ENCODE measurements around the gene ETS1.

Gene ETS1

GRCh38 chr11:128493570-128493965 lies 93.8 kb downstream of the ETS1 start:
- Histone ChIP-seq H3K27me3 (ENCODE audit: low read depth, low read length) (no peaks in the 10 kb centered on the region), H3K4me2 (ENCODE audit: low read length) (no peak overlapping the region), H3K9ac (ENCODE audit: low read length) (no peak overlapping the region), H3K79me2 (ENCODE audit: low read length) (peaks cover 77% of the 10 kb centered on the region), H3K27ac (ENCODE audit: low read length) (no peak overlapping the region), H4K20me1 (ENCODE audit: insufficient read depth, low read length) (peaks cover 36% of the 10 kb centered on the region), H2AFZ (ENCODE audit: low read depth, low read length) (no peak overlapping the region), H3K4me1 (ENCODE audit: low read length) (peaks cover 65% of the 10 kb centered on the region), H3K4me3 (ENCODE audit: low read length) (no peak overlapping the region), H3K9me3 (ENCODE audit: insufficient read depth, low read length) (no peaks in the 10 kb centered on the region), H3K36me3 (replicated peaks; ENCODE audit: low read depth, low read length) (peaks cover 55% of the 10 kb centered on the region)
- TF ChIP-seq EZH2phosphoT487 (IDR thresholded peaks at IDR 0.05; ENCODE audit: low read depth): no peak
- TF ChIP-seq CTCF (IDR thresholded peaks at IDR 0.05; ENCODE audit: low read depth, low read length): no peak

- Histone ChIP-seq H3K4me2 (ENCODE audit: low read length) (no peak overlapping the region), H3K27me3 (ENCODE audit: low read depth, low read length) (no peaks in the 10 kb centered on the region), H3K4me3 (ENCODE audit: low read length) (no peak overlapping the region), H3K79me2 (ENCODE audit: low read length) (peaks cover 71% of the 10 kb centered on the region), H4K20me1 (ENCODE audit: insufficient read depth, low read length) (peaks cover 32% of the 10 kb centered on the region), H2AFZ (ENCODE audit: low read depth, low read length) (no peak overlapping the region), H3K9me3 (ENCODE audit: insufficient read depth, low read length) (no peaks in the 10 kb centered on the region), H3K36me3 (replicated peaks; ENCODE audit: low read depth, low read length) (peaks cover 60% of the 10 kb centered on the region), H3K9ac (ENCODE audit: low read length) (no peak overlapping the region), H3K27ac (ENCODE audit: low read length) (no peak overlapping the region), H3K4me1 (ENCODE audit: low read length) (peaks cover 60% of the 10 kb centered on the region)
- TF ChIP-seq CTCF (IDR thresholded peaks at IDR 0.05; ENCODE audit: low read depth, low read length) (no peak), EZH2phosphoT487 (IDR thresholded peaks at IDR 0.05; ENCODE audit: low read depth) (no peak)
Measured at GRCh38 chr11:128492903-128493569, 94.3 kb downstream of the ETS1 start.

GRCh38 chr11:128492461-128492860 lies 94.9 kb downstream of the ETS1 start:
- Histone ChIP-seq H3K4me1 (ENCODE audit: low read length) (peaks cover 54% of the 10 kb centered on the region), H3K27me3 (ENCODE audit: low read depth, low read length) (no peaks in the 10 kb centered on the region), H3K4me2 (ENCODE audit: low read length) (no peak overlapping the region), H3K9me3 (ENCODE audit: insufficient read depth, low read length) (no peaks in the 10 kb centered on the region), H2AFZ (ENCODE audit: low read depth, low read length) (no peak overlapping the region), H3K36me3 (replicated peaks; ENCODE audit: low read depth, low read length) (peaks cover 63% of the 10 kb centered on the region), H4K20me1 (ENCODE audit: insufficient read depth, low read length) (peaks cover 28% of the 10 kb centered on the region), H3K27ac (ENCODE audit: low read length) (no peak overlapping the region), H3K4me3 (ENCODE audit: low read length) (no peak overlapping the region), H3K9ac (ENCODE audit: low read length) (no peak overlapping the region), H3K79me2 (ENCODE audit: low read length) (peaks cover 66% of the 10 kb centered on the region)
- no peak for TF ChIP-seq EZH2phosphoT487 (IDR thresholded peaks at IDR 0.05; ENCODE audit: low read depth)

- H3K27ac ChIP-seq (ENCODE audit: low read length): no peak overlapping the region
- TF ChIP-seq CTCF (IDR thresholded peaks at IDR 0.05; ENCODE audit: low read depth, low read length) (no peak), EZH2phosphoT487 (IDR thresholded peaks at IDR 0.05; ENCODE audit: low read depth) (no peak)
- no peak overlapping the region for H3K9ac ChIP-seq (ENCODE audit: low read length)
- H3K27me3 ChIP-seq (ENCODE audit: low read depth, low read length): no peaks in the 10 kb centered on the region
- H3K79me2 ChIP-seq (ENCODE audit: low read length): peaks cover 56% of the 10 kb centered on the region
- H3K4me1 ChIP-seq (ENCODE audit: low read length): peaks cover 43% of the 10 kb centered on the region
- H3K9me3 ChIP-seq (ENCODE audit: insufficient read depth, low read length): no peaks in the 10 kb centered on the region
- peaks cover 28% of the 10 kb centered on the region for H4K20me1 ChIP-seq (ENCODE audit: insufficient read depth, low read length)
- H3K36me3 ChIP-seq (replicated peaks; ENCODE audit: low read depth, low read length): peaks cover 72% of the 10 kb centered on the region
- H2AFZ ChIP-seq (ENCODE audit: low read depth, low read length): no peak overlapping the region
- no peak overlapping the region for H3K4me3 ChIP-seq (ENCODE audit: low read length)
- no peak overlapping the region for H3K4me2 ChIP-seq (ENCODE audit: low read length)
Measured at GRCh38 chr11:128491195-128491936, 96.0 kb downstream of the ETS1 start.
